Gastrocnemius medialis (tissue), 4 donors: Measurements from ENCODE around the gene PAQR6.

ENCODE experiments used
- CTCF ChIP-seq, 5 experiments: fragments of 450-650 bp in 3 of 5; fragments of 200-600 bp in 2 of 5; sonication (generic) in 2 of 5; IDR thresholded peaks in 4 of 5; conservative IDR thresholded peaks in 1 of 5; 1 replicate in 4 of 5; 2 replicates in 1 of 5; pipeline ENCODE4 v1.5.1; 2016 to 2019; ENCODE audit warnings: antibody characterized with exemption in 5 of 5, mild to moderate bottlenecking in 3 of 5, moderate library complexity in 3 of 5
- POLR2A ChIP-seq, 2 donors: fragments of 450-650 bp; IDR thresholded peaks; one replicate each; pipeline ENCODE4 v1.6.1; 2017; ENCODE audit warnings: antibody characterized with exemption in 2 of 2, mild to moderate bottlenecking in 2 of 2, moderate library complexity in 2 of 2

DNA sequence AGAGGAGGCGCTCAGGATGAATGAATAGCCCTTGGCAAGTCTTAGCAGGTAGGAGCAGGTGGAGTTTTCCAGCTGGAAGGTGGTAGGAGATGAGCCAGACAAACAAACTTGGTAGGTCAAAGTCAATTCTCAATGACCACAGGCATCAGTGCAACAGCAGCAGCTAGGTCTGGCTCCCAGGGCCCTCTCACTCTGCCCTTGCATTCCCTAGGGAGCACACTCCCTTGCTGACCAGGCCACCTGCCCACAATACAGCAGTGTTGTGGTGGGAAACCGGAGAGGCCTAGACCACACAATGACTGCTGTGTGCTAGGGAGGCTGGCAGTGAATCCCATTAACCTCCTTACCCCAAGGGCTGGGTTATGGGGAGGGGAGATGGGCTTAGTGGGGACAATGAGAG is 13.0 kb upstream of the PAQR6 start:
- no peak for TF ChIP-seq CTCF (IDR thresholded peaks at IDR 0.05 in 4 of 5, conservative IDR thresholded peaks at IDR 0.05 in 1 of 5)
- TF ChIP-seq POLR2A (IDR thresholded peaks at IDR 0.05), result no peak
